Uterus (tissue), 2 donors: Measurements from ENCODE around the gene FAM228B.

ENCODE experiments used
- CTCF ChIP-seq, 4 experiments: fragments of 200-600 bp in 2 of 4; fragments of 450-650 bp in 2 of 4; sonication (generic) in 2 of 4; IDR thresholded peaks; one replicate each; pipeline ENCODE4 v1.5.1; 2016 to 2019; ENCODE audit warnings: antibody characterized with exemption in 4 of 4, mild to moderate bottlenecking in 2 of 4, moderate library complexity in 1 of 4
- POLR2A ChIP-seq, 2 donors: fragments of 450-650 bp; IDR thresholded peaks; one replicate each; pipeline ENCODE4 v1.6.1; 2016; ENCODE audit warnings: antibody characterized with exemption in 2 of 2, mild to moderate bottlenecking in 1 of 2, moderate library complexity in 1 of 2

- no peak for TF ChIP-seq CTCF (IDR thresholded peaks at IDR 0.05)
- TF ChIP-seq POLR2A (IDR thresholded peaks at IDR 0.05) = no peak
These were observed 34.4 kb upstream of the FAM228B start for GRCh38 chr2:24088821-24089359.
